Mesenchymal stem cell (in vitro differentiated cells and primary cell): ENCODE measurements around the gene PNPLA1.
A peak's percentile ranks its signal among the peaks of the same experiment; 100 is the strongest.

Source experiments
- DNase-seq: peaks from one replicate; pipeline ENCODE4 v3.0.0-alpha.2; 2013
- H2AFZ ChIP-seq: one replicate; pipeline ENCODE4 v1.6.1; 2013; ENCODE audit warnings: low read depth, mild to moderate bottlenecking, control low read depth, inconsistent platforms, low read length, moderate library complexity
- H2AK5ac ChIP-seq: 2 replicates; pipeline ENCODE4 v1.6.1; 2013; ENCODE audit warnings: low read length, moderate library complexity, mild to moderate bottlenecking, inconsistent platforms; ENCODE audit not compliant: severe bottlenecking
- H2BK120ac ChIP-seq: one replicate; pipeline ENCODE4 v1.6.1; 2013; ENCODE audit warnings: low read depth, mild to moderate bottlenecking, inconsistent platforms, low read length, moderate library complexity
- H2BK12ac ChIP-seq, 2 experiments: one replicate each; pipeline ENCODE4 v1.6.1; 2013; ENCODE audit warnings: inconsistent platforms in 2 of 2, low read length in 2 of 2, mild to moderate bottlenecking in 2 of 2, moderate library complexity in 2 of 2, control low read depth in 1 of 2
- H2BK15ac ChIP-seq: one replicate; pipeline ENCODE4 v1.6.1; 2013; ENCODE audit warnings: mild to moderate bottlenecking, low read depth, inconsistent platforms; ENCODE audit not compliant: poor library complexity, severe bottlenecking
- H2BK5ac ChIP-seq: 2 replicates; pipeline ENCODE4 v1.6.1; 2013; ENCODE audit warnings: low read depth, mild to moderate bottlenecking, low read length, control low read depth, inconsistent platforms; ENCODE audit not compliant: poor library complexity, severe bottlenecking
- H3K14ac ChIP-seq, 2 experiments: one replicate each; pipeline ENCODE4 v1.6.1; 2013; ENCODE audit warnings: inconsistent platforms in 2 of 2, low read length in 2 of 2, control low read depth in 1 of 2, mild to moderate bottlenecking in 1 of 2, moderate library complexity in 1 of 2
- H3K18ac ChIP-seq, 2 experiments: one replicate each; pipeline ENCODE4 v1.6.1; 2013; ENCODE audit warnings: inconsistent platforms in 2 of 2, low read length in 2 of 2, control low read depth in 1 of 2, low read depth in 1 of 2, mild to moderate bottlenecking in 1 of 2
- H3K23ac ChIP-seq, 2 experiments: one replicate each; pipeline ENCODE4 v1.6.1; 2013; ENCODE audit warnings: inconsistent platforms in 2 of 2, low read length in 2 of 2, mild to moderate bottlenecking in 2 of 2, moderate library complexity in 2 of 2, control low read depth in 1 of 2
- H3K27ac ChIP-seq: 2 replicates; pipeline ENCODE4 v1.5.1; 2013; ENCODE audit warnings: mild to moderate bottlenecking, moderate library complexity, low read length, control low read depth, inconsistent platforms; ENCODE audit not compliant: poor library complexity, severe bottlenecking
- H3K27me3 ChIP-seq, 2 experiments: 2 replicates each; pipeline versions ENCODE4 v1.6.1 to v1.7.0; 2013; ENCODE audit warnings: low read length in 2 of 2, mild to moderate bottlenecking in 2 of 2, moderate library complexity in 2 of 2, control low read depth in 1 of 2, inconsistent platforms in 1 of 2; ENCODE audit not compliant: control insufficient read depth in 1 of 2, insufficient read depth in 1 of 2
- H3K36me3 ChIP-seq, 2 experiments: 2 replicates each; pipeline versions ENCODE4 v1.6.1 to v1.7.0; 2013; ENCODE audit warnings: low read length in 2 of 2, control low read depth in 1 of 2, inconsistent platforms in 1 of 2, low read depth in 1 of 2, mild to moderate bottlenecking in 1 of 2; ENCODE audit not compliant: insufficient read depth in 2 of 2, control insufficient read depth in 1 of 2
- H3K4ac ChIP-seq, 2 experiments: one replicate each; pipeline ENCODE4 v1.6.1; 2013; ENCODE audit warnings: inconsistent platforms in 2 of 2, low read length in 2 of 2, mild to moderate bottlenecking in 2 of 2, moderate library complexity in 2 of 2, control low read depth in 1 of 2, low read depth in 1 of 2
- H3K4me1 ChIP-seq: 2 replicates; pipeline ENCODE4 v1.6.1; 2013; ENCODE audit warnings: low read depth, low read length, control low read depth; ENCODE audit not compliant: control insufficient read depth, insufficient read depth
- H3K4me2 ChIP-seq: 2 replicates; pipeline ENCODE4 v1.6.1; 2013; ENCODE audit warnings: low read length, mild to moderate bottlenecking, inconsistent platforms; ENCODE audit not compliant: poor library complexity, severe bottlenecking
- H3K4me3 ChIP-seq, 2 experiments: 2 replicates each; pipeline versions ENCODE4 v1.5.1 to v1.7.0; 2013; ENCODE audit warnings: low read length in 2 of 2, mild to moderate bottlenecking in 2 of 2, control low read depth in 1 of 2, low read depth in 1 of 2; ENCODE audit not compliant: insufficient read depth in 1 of 2
- H3K79me1 ChIP-seq: replicated peaks from 2 replicates; pipeline ENCODE4 v1.6.1; 2013; ENCODE audit warnings: mild to moderate bottlenecking, control low read depth, low read length, inconsistent platforms; ENCODE audit not compliant: poor library complexity, severe bottlenecking
- H3K9ac ChIP-seq: 2 replicates; pipeline ENCODE4 v1.7.0; 2013; ENCODE audit warnings: mild to moderate bottlenecking, low read length, moderate library complexity
- H3K9me3 ChIP-seq: 2 replicates; pipeline ENCODE4 v1.7.0; 2013; ENCODE audit warnings: mild to moderate bottlenecking, low read length; ENCODE audit not compliant: control insufficient read depth
- H4K8ac ChIP-seq: one replicate; pipeline ENCODE4 v1.6.1; 2013; ENCODE audit warnings: inconsistent platforms, mild to moderate bottlenecking, low read length, moderate library complexity
- H4K91ac ChIP-seq: one replicate; pipeline ENCODE4 v1.6.1; 2013; ENCODE audit warnings: mild to moderate bottlenecking, low read length, inconsistent platforms
- WGBS: methylation state at CpG from one replicate; pipeline ENCODE4 v1.1.7; 2013; ENCODE audit warnings: mixed read lengths; 5-methylcytosine and 5-hydroxymethylcytosine counted together

Gene PNPLA1

GRCh38 chr6:36349240-36349639 is 79.4 kb downstream of the PNPLA1 start:
- peaks cover 14 to 16% of the 10 kb centered on the region in 2 experiments for H3K27me3 ChIP-seq
- H3K9me3 ChIP-seq: peaks cover 6% of the 10 kb centered on the region
- no peak overlapping the region for H3K27ac ChIP-seq
- DNase-seq: no peak
- no peak overlapping the region for H2BK12ac ChIP-seq
- no peak overlapping the region for H3K23ac ChIP-seq
- H3K4ac ChIP-seq: no peak overlapping the region
- H2BK5ac ChIP-seq: no peak overlapping the region
- WGBS: 93% methylated on average over 6 of the region's 6 CpGs
- no peak overlapping the region for H4K8ac ChIP-seq
- H2BK15ac ChIP-seq: no peak overlapping the region
- H2AK5ac ChIP-seq: no peak overlapping the region
- H2BK120ac ChIP-seq: no peak overlapping the region
- no peak overlapping the region for H3K14ac ChIP-seq
- H3K18ac ChIP-seq: no peak overlapping the region
- no peak overlapping the region for H3K4me2 ChIP-seq
- H3K9ac ChIP-seq: no peak overlapping the region
- H4K91ac ChIP-seq: no peak overlapping the region
- no peak overlapping the region for H2AFZ ChIP-seq
- no peaks in the 10 kb centered on the region for H3K79me1 ChIP-seq
- H3K36me3 ChIP-seq: no peaks in the 10 kb centered on the region
- peaks cover 6% of the 10 kb centered on the region for H3K4me1 ChIP-seq
- no peak overlapping the region for H3K4me3 ChIP-seq

DNA sequence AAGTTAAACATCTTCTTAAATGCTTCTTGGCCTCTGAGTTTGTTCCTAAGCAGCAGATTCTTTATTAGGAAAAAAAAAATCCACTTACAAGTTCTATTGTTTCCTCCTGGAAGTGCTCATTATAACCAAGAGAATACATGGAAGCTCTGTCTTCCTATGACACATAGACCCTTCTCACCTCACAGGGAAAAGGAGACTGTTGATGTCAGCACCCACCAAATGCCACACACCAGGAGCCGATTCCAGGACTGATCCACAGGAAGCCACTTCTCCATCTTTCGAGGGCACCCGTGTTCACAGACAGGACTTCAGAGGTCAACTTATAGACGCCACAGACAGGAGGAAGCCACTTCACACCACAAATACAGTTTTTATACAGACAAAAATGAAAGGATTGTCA is 80.2 kb downstream of the PNPLA1 start:
- no peak overlapping the region for H3K4me3 ChIP-seq
- H2BK12ac ChIP-seq: no peak overlapping the region
- H3K79me1 ChIP-seq: no peaks in the 10 kb centered on the region
- peaks cover 6% of the 10 kb centered on the region for H3K9me3 ChIP-seq
- H3K4ac ChIP-seq: no peak overlapping the region
- H3K27me3 ChIP-seq: peaks cover 9 to 16% of the 10 kb centered on the region in 2 experiments
- no peak overlapping the region for H2AFZ ChIP-seq
- no peak for DNase-seq
- no peak overlapping the region for H3K4me2 ChIP-seq
- H2BK5ac ChIP-seq: no peak overlapping the region
- H2BK120ac ChIP-seq: no peak overlapping the region
- H3K4me1 ChIP-seq: peaks cover 6% of the 10 kb centered on the region
- no peak overlapping the region for H3K18ac ChIP-seq
- 92% methylated on average over 2 of the region's 4 CpGs for WGBS
- H3K14ac ChIP-seq: no peak overlapping the region
- no peak overlapping the region for H3K27ac ChIP-seq
- no peak overlapping the region for H2BK15ac ChIP-seq
- no peak overlapping the region for H4K8ac ChIP-seq
- H2AK5ac ChIP-seq: no peak overlapping the region
- H3K23ac ChIP-seq: no peak overlapping the region
- H3K36me3 ChIP-seq: no peaks in the 10 kb centered on the region
- H3K9ac ChIP-seq: no peak overlapping the region
- no peak overlapping the region for H4K91ac ChIP-seq

GRCh38 chr6:36350681-36351571 is 81.1 kb downstream of the PNPLA1 start:
- H2BK15ac ChIP-seq: no peak overlapping the region
- no peak overlapping the region for H2AFZ ChIP-seq
- no peak overlapping the region for H3K4me3 ChIP-seq
- H3K27me3 ChIP-seq: peaks cover 9 to 16% of the 10 kb centered on the region in 2 experiments
- H2BK12ac ChIP-seq: peak overlapping the region in 1 of 2 experiments; percentile 18
- peak overlapping the region in 1 of 2 experiments; percentile 11 for H3K18ac ChIP-seq
- no peak overlapping the region for H3K4me2 ChIP-seq
- H3K36me3 ChIP-seq: no peaks in the 10 kb centered on the region
- no peaks in the 10 kb centered on the region for H3K79me1 ChIP-seq
- H3K9ac ChIP-seq: peak overlapping the region; percentile 52
- no peak overlapping the region for H4K91ac ChIP-seq
- H3K27ac ChIP-seq: no peak overlapping the region
- no peak overlapping the region for H3K4ac ChIP-seq
- no peak overlapping the region for H2AK5ac ChIP-seq
- peaks cover 6% of the 10 kb centered on the region for H3K9me3 ChIP-seq
- no peak overlapping the region for H4K8ac ChIP-seq
- no peak overlapping the region for H2BK5ac ChIP-seq
- peaks cover 6% of the 10 kb centered on the region for H3K4me1 ChIP-seq
- no peak overlapping the region for H2BK120ac ChIP-seq
- H3K14ac ChIP-seq: no peak overlapping the region
- no peak overlapping the region for H3K23ac ChIP-seq
- 54% methylated on average over 13 of the region's 15 CpGs for WGBS
- peak; percentile 85 for DNase-seq

DNA sequence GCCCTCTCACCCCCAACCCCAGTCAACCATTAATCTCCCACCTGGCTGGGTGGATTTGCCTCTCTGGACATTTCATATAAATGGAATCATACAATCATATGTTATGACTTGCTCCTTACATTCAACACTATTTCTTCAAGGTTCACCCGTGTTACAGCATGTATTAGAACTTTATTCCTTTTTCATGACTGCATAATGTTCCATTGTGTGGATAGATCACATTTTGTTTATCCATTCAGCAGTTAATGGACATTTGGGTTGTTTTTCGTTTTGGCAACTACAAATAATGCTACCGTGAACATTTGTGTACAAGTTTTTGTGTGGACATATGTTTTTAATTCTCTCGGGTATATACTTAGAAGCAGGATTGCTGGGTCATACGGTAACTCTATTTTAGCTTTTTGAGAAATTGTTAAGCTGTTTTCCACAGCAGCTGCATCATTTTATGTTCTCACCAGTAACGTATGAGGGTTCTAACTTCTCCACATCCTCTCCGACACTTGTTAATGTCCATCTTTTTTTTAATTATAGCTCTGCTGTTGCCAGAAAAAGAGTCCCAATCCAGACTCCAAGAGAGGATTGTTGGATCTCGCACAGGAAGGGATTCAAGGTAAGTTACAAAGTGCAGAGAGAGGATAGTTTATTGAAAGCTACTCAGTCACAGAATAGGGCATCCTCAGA is 82.8 kb downstream of the PNPLA1 start:
- no peak overlapping the region for H3K27ac ChIP-seq
- peak overlapping the region; percentile 42 for H3K9ac ChIP-seq

More for the DNA sequence above, 82.8 kb downstream of the PNPLA1 start:
- Histone ChIP-seq H3K18ac (no peak overlapping the region), H3K9me3 (peaks cover 6% of the 10 kb centered on the region), H2AFZ (no peak overlapping the region), H4K91ac (no peak overlapping the region), H3K4ac (no peak overlapping the region), H3K36me3 (no peaks in the 10 kb centered on the region), H2BK120ac (no peak overlapping the region), H3K4me1 (peaks cover 4% of the 10 kb centered on the region), H3K23ac (no peak overlapping the region), H3K79me1 (no peaks in the 10 kb centered on the region), H3K27me3 (peaks cover 7 to 18% of the 10 kb centered on the region in 2 experiments), H2BK5ac (no peak overlapping the region), H3K14ac (no peak overlapping the region), H3K4me2 (no peak overlapping the region), H4K8ac (no peak overlapping the region), H2BK15ac (no peak overlapping the region), H2AK5ac (no peak overlapping the region), H3K4me3 (no peak overlapping the region), H2BK12ac (no peak overlapping the region)
- WGBS: 86% methylated on average over 8 of the region's 8 CpGs
- DNase-seq: no peak
